Pancreas (tissue), 10 donors: Measurements from ENCODE around the gene ZNF76. TPM values are rescaled to one million over a fixed set of nuclear protein-coding genes. Genes with fewer than 3 reads are reported as not detected.

ENCODE experiments used
- ATAC-seq, 4 donors: fragments of 200-7000 bp; cut with Tn5 transposase; one replicate each; pipeline versions ENCODE4 v1.8.0 to v1.9.1; 2020; ENCODE audit warnings: mild to moderate bottlenecking in 4 of 4, moderate library complexity in 4 of 4
- DNase-seq, 6 donors: peaks; one replicate each; pipeline ENCODE4 v3.0.0-alpha.2; 2020
- FAIRE-seq: peaks from 2 replicates; lab custom pipeline; 2012; peaks lifted over from hg19 to GRCh38; lab: Jason Lieb, UNC
- H3K27ac ChIP-seq, 4 donors: fragments of 200-600 bp; sonication (generic); 1 replicate in 3 of 4; 2 replicates in 1 of 4; pipeline versions ENCODE4 v1.5.0 to v1.8.0; 2020
- H3K27me3 ChIP-seq, 4 donors: fragments of 200-600 bp; one replicate each; pipeline ENCODE4 v1.8.0; 2021
- H3K36me3 ChIP-seq, 3 donors: fragments of 200-600 bp; sonication (generic) in 1 of 3; one replicate each; pipeline versions ENCODE4 v1.5.0 to v1.8.0; 2020 to 2021
- H3K4me1 ChIP-seq, 3 donors: fragments of 200-600 bp; one replicate each; pipeline ENCODE4 v1.8.0; 2021
- H3K4me3 ChIP-seq, 4 donors: fragments of 200-600 bp; sonication (generic) in 2 of 4; one replicate each; pipeline versions ENCODE4 v1.5.0 to v1.8.0; 2020 to 2021
- H3K9me3 ChIP-seq, 4 donors: fragments of 200-600 bp; one replicate each; pipeline ENCODE4 v1.8.0; 2021
- CTCF ChIP-seq, 4 donors: fragments of 200-600 bp; sonication (generic) in 3 of 4; IDR thresholded peaks; one replicate each; pipeline versions ENCODE4 v1.5.0 to v1.8.0; 2021; ENCODE audit warnings: antibody characterized with exemption in 4 of 4
- WGBS, 2 donors: extraction: QIAGEN DNeasy Blood & Tissue Kit; methylation state at CpG; one replicate each; pipeline ENCODE4 v1.1.7; 2013; 5-methylcytosine and 5-hydroxymethylcytosine counted together
- intact Hi-C, 3 donors: fragments of 100-400 bp; cut with DNase I; formaldehyde crosslinking; loops; one replicate each; pipeline versions ENCODE4 v1.11.1 to v1.14.2; 2022
- polyA plus RNA-seq, 2 donors: library from polyadenylated mRNA; stranded (reverse); fragments of 200-250 nt; gene quantifications; one replicate each; pipeline ENCODE4 v1.2.3, GENCODE V29; 2013
- total RNA-seq, 6 donors: library from RNA; stranded (reverse); fragmentation: NEBNext Ultra II Directional in 4 of 6; extraction: Animal tissue kit (Norgen Biotek cat#: 25700) in 4 of 6; gene quantifications; one replicate each; pipeline versions ENCODE4 v1.2.1 to v1.2.4, GENCODE V29; 2021 to 2023
- donor health status: healthy with polysubstance abuse.
- donor health status: DM: no; HTN: no; CAD: no; lungs with moderate emphysema.
- donor health status: DM: no; HTN: no; CAD: no.
- donor health status: control.
- donor health status: control.
- donor health status: Bipolar disorder and iron deficiency.
- donor health status: DM: yes; HTN: yes; CAD: no.
- donor health status: DM: no; HTN: no; CAD: no.
- donor health status: DM: no; HTN: no; CAD: no.
- donor health status: DM: yes; HTN: yes; CAD: no.

ZNF76 gene
- total and polyA plus RNA-seq, 8 donors = 14.9 to 51.1 (median 19.3) TPM

GRCh38 chr6:35253249-35253648 is 6.3 kb upstream of the ZNF76 start:
- DNase-seq = no peak
- no peak for ATAC-seq
- TF ChIP-seq CTCF (IDR thresholded peaks at IDR 0.05) = no peak
- Histone ChIP-seq H3K9me3 (no peaks in the 10 kb centered on the region), H3K27ac (no peak overlapping the region), H3K27me3 (no peaks in the 10 kb centered on the region), H3K36me3 (no peaks in the 10 kb centered on the region), H3K4me3 (no peak overlapping the region), H3K4me1 (peaks cover 0 to under 1% (median 0%) of the 10 kb centered on the region in 3 donors)
- no peak for FAIRE-seq
- 92 to 95% methylated on average over 1 of the region's 1 CpG for WGBS, 2 donors
- intact Hi-C loops = no loop called here

GRCh38 chr6:35258336-35258735 is 1.2 kb upstream of the ZNF76 start:
- Histone ChIP-seq H3K36me3 (no peaks in the 10 kb centered on the region), H3K27me3 (no peaks in the 10 kb centered on the region), H3K4me1 (peaks cover 0 to 13% (median 0%) of the 10 kb centered on the region in 3 donors), H3K4me3 (peak overlapping the region in 3 of 4 donors; percentile 77 to 97 (median 89)), H3K27ac (peak overlapping the region in 1 of 4 donors; percentile 94), H3K9me3 (no peaks in the 10 kb centered on the region)
- 36 to 40% methylated on average over 7 of the region's 7 CpGs for WGBS, 2 donors
- no peak for TF ChIP-seq CTCF (IDR thresholded peaks at IDR 0.05)
- ATAC-seq = no peak
- no peak for FAIRE-seq
- intact Hi-C loops = no loop called here
- DNase-seq = no peak

DNA sequence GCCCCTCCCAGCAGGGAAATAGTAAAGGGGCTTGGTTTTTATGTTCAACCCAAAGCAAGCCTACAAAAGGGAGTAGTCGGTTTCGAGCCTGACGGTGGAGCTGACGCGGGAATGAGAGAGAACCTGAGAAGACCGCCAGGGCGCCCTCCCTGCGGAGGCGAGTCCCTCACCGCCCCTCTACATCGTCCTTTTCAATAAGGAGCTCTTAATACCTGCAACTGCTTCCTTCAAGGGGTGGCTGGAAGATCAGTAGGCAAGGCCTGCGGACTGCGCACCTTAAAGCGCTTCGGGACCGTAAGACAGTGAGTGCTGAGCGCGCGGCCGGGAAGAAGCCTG is 709 bp upstream of the ZNF76 start:
- no peaks in the 10 kb centered on the region for H3K27me3 ChIP-seq
- peak overlapping the region; percentile 53 to 94 (median 92) for H3K27ac ChIP-seq
- TF ChIP-seq CTCF (IDR thresholded peaks at IDR 0.05) = no peak
- FAIRE-seq = no peak
- 0% methylated on average over 20 of the region's 20 CpGs for WGBS, 2 donors
- H3K36me3 ChIP-seq = no peaks in the 10 kb centered on the region
- DNase-seq = peak in 1 of 6 donors; percentile 59
- H3K4me1 ChIP-seq = peaks cover 0 to 13% (median 0%) of the 10 kb centered on the region in 3 donors
- H3K9me3 ChIP-seq = no peaks in the 10 kb centered on the region
- H3K4me3 ChIP-seq = peak overlapping the region; percentile 77 to 97 (median 91)
- intact Hi-C loops = no loop called here
- ATAC-seq = peak in 2 of 4 donors; percentile 2 to 22

- no peaks in the 10 kb centered on the region for H3K36me3 ChIP-seq
- DNase-seq (peak; percentile 74 to 88 (median 80)), FAIRE-seq (no peak), ATAC-seq (peak; percentile 52 to 69 (median 60))
- peaks cover 0 to 13% (median 0%) of the 10 kb centered on the region in 3 donors for H3K4me1 ChIP-seq
- H3K4me3 ChIP-seq = peak overlapping the region; percentile 77 to 97 (median 91)
- no peaks in the 10 kb centered on the region for H3K27me3 ChIP-seq
- TF ChIP-seq CTCF (IDR thresholded peaks at IDR 0.05) = no peak
- WGBS, 2 donors = 3% methylated on average over 15 to 23 of the region's 23 CpGs
- intact Hi-C loops = no loop called here
- H3K27ac ChIP-seq = peak overlapping the region; percentile 91 to 96 (median 94)
- no peaks in the 10 kb centered on the region for H3K9me3 ChIP-seq
Measured at GRCh38 chr6:35259948-35260590, 534 bp downstream of the ZNF76 start.
